ENCODE measurements around the gene MLF1. TPM values are rescaled to one million over a fixed set of nuclear protein-coding genes. Genes with fewer than 3 reads are reported as not detected.

The MLF1 gene
- polyA plus RNA-seq, 1 donor from 2014 or later, result 55.9 TPM

DNA sequence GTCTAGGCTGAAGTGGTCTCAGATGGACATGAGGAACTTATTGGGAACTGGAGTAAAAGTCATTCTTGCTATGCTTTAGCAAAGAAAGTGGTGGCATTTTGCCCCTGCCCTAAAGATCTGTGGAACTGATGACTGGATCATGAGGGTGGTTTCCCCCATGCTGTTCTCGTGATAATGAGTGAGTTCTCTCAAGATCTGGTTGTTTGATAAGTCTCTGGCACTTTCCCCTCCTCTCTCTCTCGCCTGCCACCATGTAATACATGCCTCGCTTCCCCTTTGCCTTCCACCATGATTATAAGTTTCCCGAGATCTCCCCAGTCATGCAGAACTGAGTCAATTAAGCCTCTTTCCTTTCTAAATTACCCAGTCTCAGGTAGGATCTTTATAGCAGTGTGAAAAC is 11.5 kb upstream of the MLF1 start:
- Histone ChIP-seq H3K36me3 (ENCODE audit: insufficient read depth, low read length) (no peaks in the 10 kb centered on the region), H2AFZ (ENCODE audit: low read depth, low read length) (no peak overlapping the region), H3K9ac (ENCODE audit: low read length) (no peak overlapping the region), H3K9me3 (ENCODE audit: low read length) (no peaks in the 10 kb centered on the region), H3K27me3 (ENCODE audit: insufficient read depth, low read depth, low read length) (no peaks in the 10 kb centered on the region), H3K4me2 (ENCODE audit: low read length) (no peak overlapping the region), H3K4me3 (ENCODE audit: low read length) (no peak overlapping the region), H3K79me2 (replicated peaks; ENCODE audit: insufficient read depth, low read length) (no peaks in the 10 kb centered on the region), H3K27ac (ENCODE audit: low read length) (no peak overlapping the region), H3F3A (ENCODE audit: insufficient read depth, low read length, poor library complexity, severe bottlenecking) (no peaks in the 10 kb centered on the region), H3K9me2 (ENCODE audit: insufficient read depth, low read length) (no peaks in the 10 kb centered on the region), H4K20me1 (ENCODE audit: insufficient read depth) (no peaks in the 10 kb centered on the region)
- TF ChIP-seq, protein P1, sequence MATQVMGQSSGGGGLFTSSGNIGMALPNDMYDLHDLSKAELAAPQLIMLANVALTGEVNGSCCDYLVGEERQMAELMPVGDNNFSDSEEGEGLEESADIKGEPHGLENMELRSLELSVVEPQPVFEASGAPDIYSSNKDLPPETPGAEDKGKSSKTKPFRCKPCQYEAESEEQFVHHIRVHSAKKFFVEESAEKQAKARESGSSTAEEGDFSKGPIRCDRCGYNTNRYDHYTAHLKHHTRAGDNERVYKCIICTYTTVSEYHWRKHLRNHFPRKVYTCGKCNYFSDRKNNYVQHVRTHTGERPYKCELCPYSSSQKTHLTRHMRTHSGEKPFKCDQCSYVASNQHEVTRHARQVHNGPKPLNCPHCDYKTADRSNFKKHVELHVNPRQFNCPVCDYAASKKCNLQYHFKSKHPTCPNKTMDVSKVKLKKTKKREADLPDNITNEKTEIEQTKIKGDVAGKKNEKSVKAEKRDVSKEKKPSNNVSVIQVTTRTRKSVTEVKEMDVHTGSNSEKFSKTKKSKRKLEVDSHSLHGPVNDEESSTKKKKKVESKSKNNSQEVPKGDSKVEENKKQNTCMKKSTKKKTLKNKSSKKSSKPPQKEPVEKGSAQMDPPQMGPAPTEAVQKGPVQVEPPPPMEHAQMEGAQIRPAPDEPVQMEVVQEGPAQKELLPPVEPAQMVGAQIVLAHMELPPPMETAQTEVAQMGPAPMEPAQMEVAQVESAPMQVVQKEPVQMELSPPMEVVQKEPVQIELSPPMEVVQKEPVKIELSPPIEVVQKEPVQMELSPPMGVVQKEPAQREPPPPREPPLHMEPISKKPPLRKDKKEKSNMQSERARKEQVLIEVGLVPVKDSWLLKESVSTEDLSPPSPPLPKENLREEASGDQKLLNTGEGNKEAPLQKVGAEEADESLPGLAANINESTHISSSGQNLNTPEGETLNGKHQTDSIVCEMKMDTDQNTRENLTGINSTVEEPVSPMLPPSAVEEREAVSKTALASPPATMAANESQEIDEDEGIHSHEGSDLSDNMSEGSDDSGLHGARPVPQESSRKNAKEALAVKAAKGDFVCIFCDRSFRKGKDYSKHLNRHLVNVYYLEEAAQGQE (IDR thresholded peaks at IDR 0.05; ENCODE audit: borderline replicate concordance), result no peak
- TF ChIP-seq, protein P2, sequence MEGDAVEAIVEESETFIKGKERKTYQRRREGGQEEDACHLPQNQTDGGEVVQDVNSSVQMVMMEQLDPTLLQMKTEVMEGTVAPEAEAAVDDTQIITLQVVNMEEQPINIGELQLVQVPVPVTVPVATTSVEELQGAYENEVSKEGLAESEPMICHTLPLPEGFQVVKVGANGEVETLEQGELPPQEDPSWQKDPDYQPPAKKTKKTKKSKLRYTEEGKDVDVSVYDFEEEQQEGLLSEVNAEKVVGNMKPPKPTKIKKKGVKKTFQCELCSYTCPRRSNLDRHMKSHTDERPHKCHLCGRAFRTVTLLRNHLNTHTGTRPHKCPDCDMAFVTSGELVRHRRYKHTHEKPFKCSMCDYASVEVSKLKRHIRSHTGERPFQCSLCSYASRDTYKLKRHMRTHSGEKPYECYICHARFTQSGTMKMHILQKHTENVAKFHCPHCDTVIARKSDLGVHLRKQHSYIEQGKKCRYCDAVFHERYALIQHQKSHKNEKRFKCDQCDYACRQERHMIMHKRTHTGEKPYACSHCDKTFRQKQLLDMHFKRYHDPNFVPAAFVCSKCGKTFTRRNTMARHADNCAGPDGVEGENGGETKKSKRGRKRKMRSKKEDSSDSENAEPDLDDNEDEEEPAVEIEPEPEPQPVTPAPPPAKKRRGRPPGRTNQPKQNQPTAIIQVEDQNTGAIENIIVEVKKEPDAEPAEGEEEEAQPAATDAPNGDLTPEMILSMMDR (IDR thresholded peaks at IDR 0.05; ENCODE audit: poor library complexity, severe bottlenecking), result no peak
- TF ChIP-seq SMC3 (conservative IDR thresholded peaks at IDR 0.05; ENCODE audit: poor library complexity) (no peak), POLR2AphosphoS5 (IDR thresholded peaks at IDR 0.05) (no peak), EP300 (conservative IDR thresholded peaks at IDR 0.05; ENCODE audit: poor library complexity, severe bottlenecking) (no peak)

DNA sequence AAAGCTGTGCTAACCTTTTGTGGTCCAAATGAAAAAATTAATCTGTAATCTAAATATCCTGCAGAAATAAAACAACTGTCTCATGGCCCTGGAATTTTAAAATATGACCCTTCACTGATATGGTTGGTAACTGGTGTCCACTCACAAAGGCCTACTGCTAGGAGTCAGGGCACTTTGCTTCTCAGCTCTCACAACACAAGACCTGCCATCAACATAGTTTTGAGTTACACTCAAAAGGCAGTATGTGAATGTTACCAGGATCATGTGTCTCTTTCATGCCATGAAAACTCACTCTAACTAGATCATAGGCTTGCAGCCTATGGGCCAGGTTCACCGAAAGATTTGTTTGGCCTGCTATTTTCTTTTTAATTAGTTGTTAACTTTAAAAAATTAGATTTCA is 10.0 kb upstream of the MLF1 start:
- no peaks in the 10 kb centered on the region for H4K20me1 ChIP-seq (ENCODE audit: insufficient read depth)
- H3K79me2 ChIP-seq (replicated peaks; ENCODE audit: insufficient read depth, low read length), result no peaks in the 10 kb centered on the region
- no peaks in the 10 kb centered on the region for H3K36me3 ChIP-seq (ENCODE audit: insufficient read depth, low read length)
- H3K9me2 ChIP-seq (ENCODE audit: insufficient read depth, low read length), result no peaks in the 10 kb centered on the region
- TF ChIP-seq RAD21 (conservative IDR thresholded peaks at IDR 0.05) (no peak), SMC3 (conservative IDR thresholded peaks at IDR 0.05; ENCODE audit: poor library complexity) (no peak), TAF1 (IDR thresholded peaks at IDR 0.05; ENCODE audit: low read depth) (no peak), EP300 (conservative IDR thresholded peaks at IDR 0.05; ENCODE audit: poor library complexity, severe bottlenecking) (no peak), POLR2AphosphoS5 (IDR thresholded peaks at IDR 0.05) (no peak), MXI1 (conservative IDR thresholded peaks at IDR 0.05; ENCODE audit: poor library complexity, severe bottlenecking) (no peak), EZH2 (IDR thresholded peaks at IDR 0.05; ENCODE audit: borderline replicate concordance, insufficient read depth, low read length, poor library complexity, severe bottlenecking) (no peak)
- TF ChIP-seq, protein P1 (IDR thresholded peaks at IDR 0.05; ENCODE audit: borderline replicate concordance), result no peak
- TF ChIP-seq, protein P2 (IDR thresholded peaks at IDR 0.05; ENCODE audit: poor library complexity, severe bottlenecking), result no peak
- H3K9ac ChIP-seq (ENCODE audit: low read length), result no peak overlapping the region
- no peak overlapping the region for H3K4me3 ChIP-seq (ENCODE audit: low read length)
- no peak overlapping the region for H2AFZ ChIP-seq (ENCODE audit: low read depth, low read length)
- H3K9me3 ChIP-seq (ENCODE audit: low read length), result no peaks in the 10 kb centered on the region
- no peaks in the 10 kb centered on the region for H3F3A ChIP-seq (ENCODE audit: insufficient read depth, low read length, poor library complexity, severe bottlenecking)
- no peak overlapping the region for H3K4me2 ChIP-seq (ENCODE audit: low read length)
- H3K27ac ChIP-seq (ENCODE audit: low read length), result no peak overlapping the region
- no peaks in the 10 kb centered on the region for H3K27me3 ChIP-seq (ENCODE audit: insufficient read depth, low read depth, low read length)
